ENCODE measurements around the gene ZNF579. TPM values are rescaled to one million over a fixed set of nuclear protein-coding genes. Genes with fewer than 3 reads are reported as not detected.

ZNF579 gene
- total and polyA plus RNA-seq, 9 of the 15 experiments (the other 6 are each of a cell fraction or from before 2014, with no cell fraction given): 0.06 to 15.9 (median 1.6) TPM

DNA sequence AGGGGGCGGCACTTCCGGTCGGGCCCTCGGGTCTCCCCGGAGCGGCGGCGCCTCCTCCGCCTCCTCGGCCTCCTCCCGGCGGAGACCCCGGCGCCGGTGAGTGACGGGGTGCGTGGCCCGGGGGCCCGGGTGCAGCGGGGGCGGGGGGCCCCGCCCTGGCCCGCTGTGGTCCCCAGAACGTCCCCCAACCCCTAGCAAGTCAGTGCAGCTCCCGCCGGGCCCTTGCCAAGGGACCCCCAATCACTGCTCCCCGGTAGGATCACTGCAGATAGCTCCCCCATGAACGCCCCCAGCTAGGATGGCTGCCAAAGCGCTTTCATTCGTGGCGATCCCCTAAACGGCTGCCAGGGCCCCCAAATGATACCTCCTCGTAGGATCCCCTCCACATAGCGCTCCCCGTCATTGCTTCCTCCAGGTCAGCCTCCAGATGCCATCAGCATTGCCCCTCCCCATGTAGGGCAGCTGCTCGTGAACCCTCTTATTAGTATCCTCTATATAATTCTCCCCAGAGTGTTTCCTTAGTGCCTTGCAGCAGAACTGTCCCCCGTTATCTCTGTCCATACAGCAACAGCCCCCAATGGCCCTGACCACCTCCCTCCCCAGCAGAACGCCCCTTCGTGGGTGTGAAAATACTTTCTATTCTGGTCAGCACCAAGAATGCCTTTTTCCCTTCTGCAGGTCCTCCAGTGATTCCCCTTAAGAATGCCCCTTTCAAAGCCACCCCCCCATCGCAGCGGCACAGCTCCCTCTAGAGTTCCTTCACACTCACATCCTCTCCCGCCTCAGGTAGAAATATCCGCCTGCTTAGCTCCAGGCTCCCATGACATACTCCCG, 25.2 kb upstream of the ZNF579 start, which contains the start of gene ZNF865 (continued):
- no peak for TF ChIP-seq ZNF184 (CRISPR knock-in tag; IDR thresholded peaks at IDR 0.05)
- no peak for TF ChIP-seq MTA1 (IDR thresholded peaks at IDR 0.05; ENCODE audit: borderline replicate concordance)
- TF ChIP-seq ZNF274 (IDR thresholded peaks at IDR 0.05; ENCODE audit: borderline replicate concordance, low read depth, low read length): no peak
- TF ChIP-seq MBD1 (CRISPR knock-in tag; IDR thresholded peaks at IDR 0.05): no peak
- no peak for TF ChIP-seq NR2C2 (CRISPR knock-in tag; IDR thresholded peaks at IDR 0.05)
- peak; percentile 56 for TF ChIP-seq NR2C2 (tag; IDR thresholded peaks at IDR 0.05)
- TF ChIP-seq RFX7 (CRISPR knock-in tag; IDR thresholded peaks at IDR 0.05): no peak
- peak; percentile 76 for TF ChIP-seq DEAF1 (CRISPR knock-in tag; IDR thresholded peaks at IDR 0.05)
- TF ChIP-seq, protein P1, sequence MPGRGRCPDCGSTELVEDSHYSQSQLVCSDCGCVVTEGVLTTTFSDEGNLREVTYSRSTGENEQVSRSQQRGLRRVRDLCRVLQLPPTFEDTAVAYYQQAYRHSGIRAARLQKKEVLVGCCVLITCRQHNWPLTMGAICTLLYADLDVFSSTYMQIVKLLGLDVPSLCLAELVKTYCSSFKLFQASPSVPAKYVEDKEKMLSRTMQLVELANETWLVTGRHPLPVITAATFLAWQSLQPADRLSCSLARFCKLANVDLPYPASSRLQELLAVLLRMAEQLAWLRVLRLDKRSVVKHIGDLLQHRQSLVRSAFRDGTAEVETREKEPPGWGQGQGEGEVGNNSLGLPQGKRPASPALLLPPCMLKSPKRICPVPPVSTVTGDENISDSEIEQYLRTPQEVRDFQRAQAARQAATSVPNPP (IDR thresholded peaks at IDR 0.05; ENCODE audit: borderline replicate concordance, insufficient read depth, insufficient read length): no peak
- peak; percentile 78 for TF ChIP-seq POLR2G (IDR thresholded peaks at IDR 0.05; ENCODE audit: low read depth, low read length)
- no peak for TF ChIP-seq MED1 (CRISPR knock-in tag; IDR thresholded peaks at IDR 0.05; ENCODE audit: borderline replicate concordance)
- TF ChIP-seq SIX5 (IDR thresholded peaks at IDR 0.05; ENCODE audit: borderline replicate concordance in 1 of 2, insufficient read depth in 1 of 2, low read depth in 1 of 2, low read length in 2 of 2): no peak
- no peak for TF ChIP-seq ZNF668 (CRISPR knock-in tag; IDR thresholded peaks at IDR 0.05)
- TF ChIP-seq BRF1 (IDR thresholded peaks at IDR 0.05; ENCODE audit: borderline replicate concordance, extremely low read depth, insufficient read length): no peak
- no peak for TF ChIP-seq SAFB2 (IDR thresholded peaks at IDR 0.05; ENCODE audit: borderline replicate concordance, low read depth, low read length, severe bottlenecking)
- peak; percentile 27; the same call in 1 of the 2 replicates for TF ChIP-seq EP400 (IDR thresholded peaks at IDR 0.05)
- TF ChIP-seq ZNF253 (CRISPR knock-in tag; conservative IDR thresholded peaks at IDR 0.05): no peak
- no peak for TF ChIP-seq HOXB6 (CRISPR knock-in tag; IDR thresholded peaks at IDR 0.05; ENCODE audit: borderline replicate concordance)
- TF ChIP-seq RUNX1 (IDR thresholded peaks at IDR 0.05; ENCODE audit: low read depth): no peak
- TF ChIP-seq HMGN3 (IDR thresholded peaks at IDR 0.05; ENCODE audit: borderline replicate concordance, extremely low read depth, insufficient read length, low read depth, low read length): no peak
- TF ChIP-seq PHF21A (IDR thresholded peaks at IDR 0.05; ENCODE audit: borderline replicate concordance, low read depth): peak; percentile 25; the same call in 1 of the 2 replicates
- TF ChIP-seq TCF3 (CRISPR knock-in tag; IDR thresholded peaks at IDR 0.05): no peak
- no peak for TF ChIP-seq BMI1 (IDR thresholded peaks at IDR 0.05; ENCODE audit: low read length)
- no peak for TF ChIP-seq NBN (IDR thresholded peaks at IDR 0.05; ENCODE audit: low read depth)
- no peak for TF ChIP-seq NFIX (CRISPR knock-in tag; IDR thresholded peaks at IDR 0.05; ENCODE audit: low read depth)

All from K562 (cell line).